Astrocyte of the cerebellum (primary cell): ENCODE measurements around the gene CCDC171.

Source experiments
- DNase-seq: peaks from one replicate; pipeline ENCODE4 v3.0.0-alpha.2; 2011; ENCODE audit warnings: low read depth
- H3K4me3 ChIP-seq: 2 replicates; pipeline ENCODE4 v1.5.1; 2011; ENCODE audit warnings: mild to moderate bottlenecking, low read depth, low read length, moderate library complexity
- CTCF ChIP-seq: IDR thresholded peaks from 2 replicates; pipeline ENCODE4 v1.5.1; 2012; ENCODE audit warnings: low read length, low read depth, moderate library complexity, mild to moderate bottlenecking; ENCODE audit errors: missing control alignments
- in situ Hi-C: cut with HindIII; loops from 2 replicates; pipeline ENCODE4 v1.10.0; 2017; ENCODE audit warnings: low sequenced_read_pairs

The CCDC171 gene

GRCh38 chr9:15867988-15868387 lies 315.1 kb downstream of the CCDC171 start:
- in situ Hi-C loops, result loop anchor here (25.0 kb wide), 1 partner anchor 869 kb away; no protein-coding TSS in a partner anchor
- TF ChIP-seq CTCF, result no peak
- H3K4me3 ChIP-seq, result no peak overlapping the region
- DNase-seq, result no peak

- peak; percentile 71 for DNase-seq
- H3K4me3 ChIP-seq, result no peak overlapping the region
- peak; percentile 43 for TF ChIP-seq CTCF
- in situ Hi-C loops, result loop anchor here (25.0 kb wide), 1 partner anchor 864 kb away; no protein-coding TSS in a partner anchor
These were observed 320.8 kb downstream of the CCDC171 start for GRCh38 chr9:15873573-15874177.

- H3K4me3 ChIP-seq, result no peak overlapping the region
- DNase-seq, result no peak
- TF ChIP-seq CTCF, result no peak
- in situ Hi-C loops, result no loop called here
These were observed 329.5 kb downstream of the CCDC171 start for GRCh38 chr9:15882328-15882727.

- no peak for TF ChIP-seq CTCF
- DNase-seq, result no peak
- H3K4me3 ChIP-seq, result no peak overlapping the region
- in situ Hi-C loops, result no loop called here
These were observed 330.0 kb downstream of the CCDC171 start for GRCh38 chr9:15882883-15883282.

- in situ Hi-C loops, result no loop called here
- DNase-seq, result no peak
- no peak overlapping the region for H3K4me3 ChIP-seq
- no peak for TF ChIP-seq CTCF
These were observed 332.6 kb downstream of the CCDC171 start for GRCh38 chr9:15885464-15885863.

- in situ Hi-C loops, result no loop called here
- no peak for DNase-seq
- H3K4me3 ChIP-seq, result no peak overlapping the region
- no peak for TF ChIP-seq CTCF
These were observed 336.7 kb downstream of the CCDC171 start for GRCh38 chr9:15889555-15889954.

GRCh38 chr9:15901572-15901971 lies 348.7 kb downstream of the CCDC171 start:
- TF ChIP-seq CTCF, result no peak
- DNase-seq, result no peak
- in situ Hi-C loops, result no loop called here
- no peak overlapping the region for H3K4me3 ChIP-seq
